ENCODE results near the gene DYNC1H1.
"Not testable (repeated sequence)": the region's sequence is repeated elsewhere in the genome, so short reads cannot be mapped to it uniquely, and the experiment has no call there.

DYNC1H1 gene

GRCh38 chr14:101963656-101964296 is 597 bp upstream of the DYNC1H1 start:
- DNase-seq (ENCODE audit: low read depth) = no peak

DNA sequence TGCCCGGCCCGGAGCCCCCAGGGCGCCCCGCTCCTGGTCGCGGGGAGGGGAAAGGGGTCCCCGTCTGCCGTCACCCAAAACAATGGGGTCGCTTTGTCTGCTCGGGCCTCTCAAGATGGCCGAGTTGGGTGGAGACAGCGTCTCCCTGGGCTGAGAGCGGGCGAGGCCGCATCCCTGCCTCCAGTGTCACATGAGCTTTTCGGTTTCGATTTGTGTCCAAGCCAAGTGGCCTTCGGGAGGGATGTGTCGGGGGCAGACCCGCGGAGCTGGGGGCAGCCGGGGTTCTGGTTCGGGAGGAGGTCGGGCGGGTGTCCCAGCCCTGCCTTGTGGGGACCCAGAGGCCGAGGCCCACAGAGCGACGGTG is 790 bp downstream of the DYNC1H1 start:
- DNase-seq (ENCODE audit: low read depth) = peak; percentile 46

DNA sequence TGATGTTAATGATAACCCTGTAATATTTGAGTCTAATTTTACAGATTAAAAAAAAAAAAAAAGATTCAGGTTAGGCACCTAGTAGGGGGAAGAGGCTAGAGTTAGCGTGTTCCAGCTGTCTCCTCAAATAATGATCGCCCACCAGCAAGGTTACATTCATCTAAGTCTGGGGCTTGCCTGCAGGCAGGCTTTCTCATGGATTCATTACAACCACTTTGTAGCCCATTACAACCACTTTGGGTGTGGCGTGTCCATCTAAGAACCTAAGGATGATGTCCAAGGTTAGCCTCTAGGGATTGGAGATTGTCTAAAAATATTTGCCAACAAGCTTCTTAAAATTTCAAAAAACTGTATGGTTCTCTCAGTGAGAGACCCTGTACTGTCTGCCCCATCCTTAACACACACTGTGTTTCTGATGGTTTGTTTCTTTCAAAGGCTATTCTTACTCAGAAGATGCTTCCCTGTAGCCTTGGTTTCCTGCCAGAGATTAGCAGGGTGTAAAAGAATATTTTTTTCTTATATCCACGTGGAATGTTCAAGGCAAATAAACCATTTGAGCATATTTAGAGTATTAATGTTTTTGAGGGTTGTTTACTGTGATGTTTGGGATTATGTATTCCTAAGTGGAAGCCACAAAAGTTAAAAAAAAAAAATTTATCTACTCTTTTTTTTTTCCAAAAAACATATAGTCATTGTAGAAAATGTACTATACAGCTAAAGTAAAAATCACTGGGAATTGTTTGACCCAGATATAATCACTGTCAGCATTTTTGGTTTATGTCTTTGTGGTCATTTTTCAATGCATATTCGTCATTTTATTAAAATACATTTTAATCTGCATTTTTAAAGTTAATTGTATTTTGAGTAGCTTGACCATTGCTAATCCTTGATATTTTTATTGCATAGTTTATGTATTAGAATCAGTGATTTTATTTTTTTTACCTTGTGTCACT is 1.7 kb downstream of the DYNC1H1 start:
- no peak for DNase-seq (ENCODE audit: low read depth)

GRCh38 chr14:101966742-101967141 is 2.4 kb downstream of the DYNC1H1 start:
- DNase-seq (ENCODE audit: low read depth) = no peak

- DNase-seq (ENCODE audit: low read depth) = no peak
Observed at GRCh38 chr14:101968186-101968585, 3.8 kb downstream of the DYNC1H1 start.

DNA sequence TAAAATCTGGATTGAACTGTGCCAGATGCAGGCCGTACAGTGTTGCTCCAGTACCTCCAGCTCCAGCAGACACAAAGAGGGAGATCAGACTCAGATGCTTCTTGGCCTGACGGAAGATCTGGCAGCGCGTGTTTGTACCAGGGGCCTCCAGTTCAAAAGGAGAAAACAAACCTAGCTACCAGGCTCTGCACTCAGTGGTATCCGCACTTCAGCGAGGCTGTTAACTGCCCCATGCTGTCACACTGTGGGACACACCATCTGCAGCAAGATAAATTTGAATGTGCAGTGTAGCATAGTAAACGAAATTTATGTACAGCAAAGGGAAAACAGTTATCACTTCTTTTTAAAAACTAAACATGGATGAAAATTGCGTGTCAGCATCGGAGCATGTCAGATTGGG is 5.1 kb downstream of the DYNC1H1 start:
- DNase-seq (ENCODE audit: low read depth) = no peak

DNA sequence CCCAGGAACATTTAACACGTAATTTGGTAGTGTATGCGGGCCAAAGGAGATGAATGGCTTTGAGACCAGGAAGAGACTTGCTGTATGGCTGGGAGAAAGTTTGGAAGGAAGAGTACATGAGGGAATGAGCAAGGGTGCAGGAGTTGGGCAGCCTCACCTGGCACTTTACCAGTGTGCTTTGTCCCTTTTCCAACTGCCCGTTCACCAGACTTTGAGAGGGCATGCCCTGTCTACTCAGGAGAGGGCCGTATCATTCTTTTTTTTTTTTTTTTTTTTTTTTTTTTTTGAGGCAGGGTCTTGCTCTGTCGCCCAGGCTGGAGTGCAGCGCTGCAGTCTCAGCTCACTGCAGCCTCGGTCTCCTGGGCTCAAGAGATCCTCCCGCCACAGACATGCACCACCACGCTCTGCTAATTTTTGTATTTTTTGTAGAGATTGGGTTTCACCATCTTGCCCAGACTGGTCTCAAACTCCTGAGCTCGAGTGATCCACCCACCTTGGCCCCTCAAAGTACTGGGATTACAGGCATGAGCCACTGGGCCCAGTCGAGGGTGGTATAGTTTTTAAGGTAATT is 6.5 kb downstream of the DYNC1H1 start:
- DNase-seq (ENCODE audit: low read depth) = no peak

GRCh38 chr14:101971458-101971857 is 7.1 kb downstream of the DYNC1H1 start:
- not testable (repeated sequence) for DNase-seq (ENCODE audit: low read depth)

GRCh38 chr14:101972126-101972866 is 7.9 kb downstream of the DYNC1H1 start:
- DNase-seq (ENCODE audit: low read depth) = no peak

- DNase-seq (ENCODE audit: low read depth) = no peak
Observed at GRCh38 chr14:101973356-101973755, 9.0 kb downstream of the DYNC1H1 start.

- DNase-seq (ENCODE audit: low read depth) = no peak
Observed at GRCh38 chr14:101975231-101975630, 10.9 kb downstream of the DYNC1H1 start.

- no peak for DNase-seq (ENCODE audit: low read depth)
Observed at GRCh38 chr14:101977311-101978071, 13.1 kb downstream of the DYNC1H1 start.

GRCh38 chr14:101979666-101980065 is 15.3 kb downstream of the DYNC1H1 start:
- no peak for DNase-seq (ENCODE audit: low read depth)

- no peak for DNase-seq (ENCODE audit: low read depth)
Observed at GRCh38 chr14:101980251-101980650, 15.9 kb downstream of the DYNC1H1 start.

- DNase-seq (ENCODE audit: low read depth) = no peak
Observed at GRCh38 chr14:101980700-101981099, 16.3 kb downstream of the DYNC1H1 start.

- DNase-seq (ENCODE audit: low read depth) = no peak
Observed at GRCh38 chr14:101982621-101983020, 18.2 kb downstream of the DYNC1H1 start.

GRCh38 chr14:101984831-101985230 is 20.5 kb downstream of the DYNC1H1 start:
- not testable (repeated sequence) for DNase-seq (ENCODE audit: low read depth)

GRCh38 chr14:101985957-101986356 is 21.6 kb downstream of the DYNC1H1 start:
- DNase-seq (ENCODE audit: low read depth) = no peak

DNA sequence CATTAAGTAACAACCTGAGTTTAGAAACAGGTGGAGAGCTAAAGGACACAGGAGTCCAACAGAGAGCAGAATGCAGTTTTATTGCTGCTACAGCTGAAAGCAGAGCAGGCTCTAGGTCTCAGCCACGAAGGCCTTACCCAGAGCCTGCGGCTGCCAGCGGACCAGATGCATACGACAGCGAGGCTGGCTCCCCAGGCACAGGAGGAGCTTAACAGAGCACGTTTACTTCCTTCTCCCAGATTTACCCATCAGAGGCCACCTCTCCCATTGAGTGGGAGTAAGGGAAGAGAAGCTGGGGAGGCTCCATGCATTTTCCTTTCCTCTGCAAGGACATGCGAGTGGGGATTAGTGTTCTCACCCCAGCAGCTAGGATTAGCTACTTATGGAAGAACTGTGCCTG is 22.6 kb downstream of the DYNC1H1 start:
- DNase-seq (ENCODE audit: low read depth) = no peak

DNA sequence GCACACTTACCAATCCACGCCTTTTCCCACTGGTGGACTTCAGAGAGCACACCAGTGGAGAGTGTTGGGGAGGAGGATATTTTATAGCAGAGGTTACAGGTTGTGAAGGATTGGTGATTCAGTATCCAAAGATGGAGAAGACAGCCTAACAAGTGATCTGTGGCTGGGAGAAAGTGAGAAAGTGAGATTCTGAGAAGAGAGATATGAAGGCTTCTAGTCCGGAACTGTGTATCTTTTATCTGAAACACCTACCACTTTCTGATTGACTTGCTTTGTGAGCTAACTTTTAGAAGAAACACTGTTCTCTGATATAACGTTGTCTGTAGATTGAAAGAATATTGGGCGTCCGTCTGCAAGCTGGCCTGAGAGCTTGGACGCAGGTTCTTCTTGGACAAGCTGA is 24.0 kb downstream of the DYNC1H1 start:
- DNase-seq (ENCODE audit: low read depth) = no peak

- no peak for DNase-seq (ENCODE audit: low read depth)
Observed at GRCh38 chr14:101991352-101991751, 27.0 kb downstream of the DYNC1H1 start.

DNA sequence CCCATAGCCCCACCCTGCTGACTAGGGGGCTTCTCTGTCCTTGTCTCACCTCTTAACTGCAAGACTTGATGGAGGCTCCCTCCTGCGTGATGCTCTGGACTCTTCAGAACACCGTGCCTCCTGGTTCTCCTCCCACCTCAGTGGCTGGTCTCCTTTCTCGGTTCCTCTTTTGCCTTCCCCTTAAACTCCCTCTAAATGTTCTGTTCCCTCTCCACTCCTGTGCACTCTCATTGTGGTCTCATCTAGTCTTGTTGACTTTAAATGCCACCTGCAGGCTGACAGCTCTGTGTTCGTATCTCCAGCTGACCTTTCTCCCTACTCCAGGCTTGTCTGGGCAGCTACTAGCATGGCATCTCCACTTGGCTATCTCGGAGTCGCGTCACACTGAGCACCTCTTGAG is 28.3 kb downstream of the DYNC1H1 start:
- no peak for DNase-seq (ENCODE audit: low read depth)
